ENCODE results near the gene IRF9. TPM values are rescaled to one million over a fixed set of nuclear protein-coding genes. Genes with fewer than 3 reads are reported as not detected.

IRF9 gene
- polyA plus RNA-seq, 3 donors = 56.8 to 60.1 (median 57.5) TPM

GRCh38 chr14:24146453-24146977 lies 14.6 kb upstream of the IRF9 start, which contains the start of gene PSME2:
PSME2 (minus strand) TSS chr14:24146610; CDS start chr14:24146581, 29 bp downstream.
- DNase-seq (ENCODE audit: low read depth in 3 of 3, low spot score in 2 of 3) = peak; percentile 84 to 92 (median 86)

- peak; percentile 91 to 98 (median 96) for DNase-seq (ENCODE audit: low read depth in 3 of 3, low spot score in 2 of 3)
These were observed 13.9 kb upstream of the IRF9 start, which contains the start of gene RNF31 for GRCh38 chr14:24146978-24147760. RNF31 (plus strand) TSS chr14:24147498; CDS start chr14:24147699, 201 bp downstream.

- no peak for DNase-seq (ENCODE audit: low read depth in 3 of 3, low spot score in 2 of 3)
These were observed 13.2 kb upstream of the IRF9 start for GRCh38 chr14:24147761-24148428.

DNA sequence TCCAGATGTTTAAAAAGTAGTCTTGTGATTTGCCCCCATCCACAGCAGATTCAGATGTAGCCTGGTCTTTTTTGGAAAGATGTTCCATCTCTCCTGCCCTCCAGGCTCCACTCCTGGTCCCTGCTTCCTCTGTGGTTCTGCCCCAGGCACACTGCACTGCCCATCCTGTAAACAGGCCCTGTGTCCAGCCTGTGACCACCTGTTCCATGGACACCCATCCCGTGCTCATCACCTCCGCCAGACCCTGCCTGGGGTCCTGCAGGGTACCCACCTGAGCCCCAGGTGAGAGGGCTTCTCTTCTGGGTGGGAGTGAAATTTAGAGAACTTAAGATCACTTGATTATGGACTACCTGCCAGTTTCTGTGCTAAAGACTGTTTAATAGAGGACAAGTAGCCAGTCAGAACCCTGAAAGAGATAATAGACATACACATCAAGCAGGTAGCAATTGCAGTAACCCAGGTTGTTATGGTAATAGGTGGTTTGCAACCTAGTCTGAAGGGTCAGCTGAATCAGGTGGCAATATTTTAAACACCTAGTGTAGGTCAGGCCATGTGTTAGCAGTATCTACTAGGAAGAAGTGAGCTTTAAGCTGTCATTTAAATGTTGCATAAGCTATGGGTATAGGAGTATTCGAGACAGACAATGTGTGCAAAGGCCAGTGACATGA lies 11.6 kb upstream of the IRF9 start:
- DNase-seq (ENCODE audit: low read depth in 3 of 3, low spot score in 2 of 3) = no peak

GRCh38 chr14:24150061-24150460 lies 11.0 kb upstream of the IRF9 start:
- DNase-seq (ENCODE audit: low read depth in 3 of 3, low spot score in 2 of 3) = no peak

GRCh38 chr14:24150567-24150966 lies 10.5 kb upstream of the IRF9 start:
- DNase-seq (ENCODE audit: low read depth in 3 of 3, low spot score in 2 of 3) = no peak

GRCh38 chr14:24150993-24151392 lies 10.1 kb upstream of the IRF9 start:
- DNase-seq (ENCODE audit: low read depth in 3 of 3, low spot score in 2 of 3) = no peak

DNA sequence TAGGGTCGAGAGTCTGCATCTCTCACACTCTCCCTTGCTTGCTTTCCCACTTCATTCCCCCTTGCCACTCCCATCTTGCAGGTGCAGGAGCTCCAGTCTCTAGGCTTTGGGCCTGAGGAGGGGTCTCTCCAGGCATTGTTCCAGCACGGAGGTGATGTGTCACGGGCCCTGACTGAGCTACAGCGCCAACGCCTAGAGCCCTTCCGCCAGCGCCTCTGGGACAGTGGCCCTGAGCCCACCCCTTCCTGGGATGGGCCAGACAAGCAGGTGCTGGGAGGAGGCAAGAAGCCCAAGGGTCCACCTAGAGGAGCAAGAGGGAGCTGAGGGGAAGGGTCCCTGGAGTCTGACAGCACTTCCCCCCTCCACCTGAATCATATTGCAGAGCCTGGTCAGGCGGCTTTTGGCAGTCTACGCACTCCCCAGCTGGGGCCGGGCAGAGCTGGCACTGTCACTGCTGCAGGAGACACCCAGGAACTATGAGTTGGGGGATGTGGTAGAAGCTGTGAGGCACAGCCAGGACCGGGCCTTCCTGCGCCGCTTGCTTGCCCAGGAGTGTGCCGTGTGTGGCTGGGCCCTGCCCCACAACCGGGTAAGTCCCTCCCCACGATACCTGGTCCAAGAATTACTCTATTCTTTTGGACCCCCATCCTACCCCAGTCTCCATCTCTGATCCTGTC lies 9.5 kb upstream of the IRF9 start:
- no peak for DNase-seq (ENCODE audit: low read depth in 3 of 3, low spot score in 2 of 3)

- no peak for DNase-seq (ENCODE audit: low read depth in 3 of 3, low spot score in 2 of 3)
These were observed 6.0 kb upstream of the IRF9 start for GRCh38 chr14:24155100-24155499.

DNA sequence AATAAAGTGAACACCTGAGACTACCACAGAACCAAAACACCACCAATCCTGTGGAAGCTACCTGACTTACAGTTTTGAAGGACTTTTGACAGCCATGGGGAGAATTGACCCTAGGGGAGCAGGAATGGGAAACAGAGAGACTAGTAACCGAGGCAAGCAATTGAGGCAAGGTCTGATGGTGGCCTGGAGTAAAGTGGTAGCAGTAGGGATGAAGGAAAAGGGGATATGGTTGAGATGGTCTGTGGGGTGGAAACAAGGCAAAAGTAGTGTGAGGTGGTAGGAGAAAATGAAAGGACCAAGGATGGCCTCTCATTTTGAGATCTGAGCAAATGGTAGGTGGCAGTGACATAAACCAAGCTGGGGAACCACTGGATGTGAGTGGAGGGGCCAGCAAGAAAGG lies 4.2 kb upstream of the IRF9 start:
- DNase-seq (ENCODE audit: low read depth in 3 of 3, low spot score in 2 of 3) = no peak

GRCh38 chr14:24157331-24157730 lies 3.7 kb upstream of the IRF9 start:
- DNase-seq (ENCODE audit: low read depth in 3 of 3, low spot score in 2 of 3) = no peak

- DNase-seq (ENCODE audit: low read depth in 3 of 3, low spot score in 2 of 3) = no peak
These were observed 1.1 kb upstream of the IRF9 start for GRCh38 chr14:24159777-24160498.

- DNase-seq (ENCODE audit: low read depth in 3 of 3, low spot score in 2 of 3) = no peak
These were observed 591 bp upstream of the IRF9 start for GRCh38 chr14:24160499-24160849.

DNA sequence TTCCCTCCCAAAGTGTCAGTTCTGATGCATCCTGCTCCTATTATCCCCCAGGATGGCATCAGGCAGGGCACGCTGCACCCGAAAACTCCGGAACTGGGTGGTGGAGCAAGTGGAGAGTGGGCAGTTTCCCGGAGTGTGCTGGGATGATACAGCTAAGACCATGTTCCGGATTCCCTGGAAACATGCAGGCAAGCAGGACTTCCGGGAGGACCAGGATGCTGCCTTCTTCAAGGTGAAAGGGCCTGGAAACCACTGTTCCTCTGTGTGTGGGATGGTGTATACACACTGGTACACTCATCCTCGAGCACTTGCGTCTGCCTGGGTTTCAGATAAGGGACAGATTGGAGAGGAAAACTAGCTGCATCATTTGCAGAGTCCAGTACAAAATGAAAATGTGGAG lies 1.0 kb downstream of the IRF9 start:
- DNase-seq (ENCODE audit: low read depth in 3 of 3, low spot score in 2 of 3) = no peak

- no peak for DNase-seq (ENCODE audit: low read depth in 3 of 3, low spot score in 2 of 3)
These were observed 3.5 kb downstream of the IRF9 start for GRCh38 chr14:24164518-24164991.

- DNase-seq (ENCODE audit: low read depth in 3 of 3, low spot score in 2 of 3) = no peak
These were observed 4.7 kb downstream of the IRF9 start for GRCh38 chr14:24165785-24166184.

DNA sequence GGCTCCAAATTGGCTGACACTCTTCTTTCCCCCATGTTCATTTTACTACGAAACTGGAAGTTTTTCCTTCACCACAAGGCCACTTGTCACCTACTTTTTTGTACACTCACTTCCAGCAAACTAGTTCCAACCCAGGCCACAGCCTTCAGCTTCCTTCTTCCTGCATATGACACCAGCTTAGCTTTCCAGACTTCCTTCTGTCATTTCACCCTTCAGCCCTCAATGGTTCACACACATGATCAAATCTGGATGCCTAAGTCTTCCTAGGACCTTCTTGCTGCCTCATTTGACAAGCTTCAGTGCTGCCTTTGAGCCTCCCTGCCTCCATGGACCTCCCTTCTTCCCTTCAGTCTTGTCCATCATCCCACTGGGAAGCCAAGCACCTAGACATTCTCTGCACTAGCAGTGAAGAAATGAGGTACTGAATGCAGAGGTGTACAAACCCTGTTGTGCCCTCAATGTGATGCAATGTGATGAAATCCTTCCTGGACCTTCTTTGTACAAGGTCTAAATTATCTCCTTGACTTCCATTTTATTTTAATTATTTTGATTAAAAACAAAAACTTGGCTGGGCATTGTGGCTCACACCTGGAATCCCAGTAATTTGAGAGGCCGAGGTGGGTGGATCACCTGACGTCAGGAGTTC lies 6.5 kb downstream of the IRF9 start:
- no peak for DNase-seq (ENCODE audit: low read depth in 3 of 3, low spot score in 2 of 3)

GRCh38 chr14:24171422-24172260 lies 10.6 kb downstream of the IRF9 start, which contains the start of gene REC8:
REC8 (plus strand) TSS chr14:24172080; CDS start chr14:24172553, 473 bp downstream.
- DNase-seq (ENCODE audit: low read depth in 3 of 3, low spot score in 2 of 3) = peak in 2 of 3 donors; percentile 81 to 93
